K562 (cell line): ENCODE data around the gene PUSL1. TPM values are rescaled to one million over a fixed set of nuclear protein-coding genes. Genes with fewer than 3 reads are reported as not detected.

ENCODE experiments used
- CBFA2T2 ChIP-seq: fragments of 450-650 bp; conservative IDR thresholded peaks from 2 replicates; pipeline ENCODE4 v1.6.1; 2017; ENCODE audit warnings: mild to moderate bottlenecking
- CBX3 ChIP-seq, 2 experiments: IDR thresholded peaks; 1 replicate in 1 of 2; 2 replicates in 1 of 2; pipeline ENCODE4 v1.6.1; 2012; ENCODE audit warnings: inconsistent platforms in 2 of 2, low read length in 2 of 2, borderline replicate concordance in 1 of 2, control low read depth in 1 of 2
- E2F1 ChIP-seq: sonication (generic); formaldehyde crosslinking; IDR thresholded peaks from 2 replicates; pipeline ENCODE4 v1.8.1; 2023; ENCODE audit warnings: mild to moderate bottlenecking, missing genetic modification reagents, moderate library complexity
- FOXJ3 ChIP-seq: sonication (generic); formaldehyde crosslinking; IDR thresholded peaks from 2 replicates; pipeline ENCODE4 v1.4.0; 2020; ENCODE audit warnings: mild to moderate bottlenecking, missing genetic modification reagents
- HMGXB4 ChIP-seq: sonication (generic); formaldehyde crosslinking; IDR thresholded peaks from 2 replicates; pipeline ENCODE4 v1.8.1; 2023; ENCODE audit warnings: mild to moderate bottlenecking, missing genetic modification reagents
- HNRNPK ChIP-seq: fragments of 200-400 bp; formaldehyde crosslinking; IDR thresholded peaks from one replicate; pipeline ENCODE4 v1.6.1; 2018; ENCODE audit warnings: mild to moderate bottlenecking, low read depth, low read length; ENCODE audit not compliant: poor library complexity, severe bottlenecking
- MXD1 ChIP-seq: fragments of 250-450 bp; sonication (Bioruptor Pico); IDR thresholded peaks from 2 replicates; pipeline ENCODE4 v1.8.0; 2021; ENCODE audit warnings: borderline replicate concordance, mild to moderate bottlenecking, moderate library complexity; ENCODE audit not compliant: poor library complexity, severe bottlenecking
- MXI1 ChIP-seq: IDR thresholded peaks from 2 replicates; pipeline ENCODE4 v1.6.1; 2011; ENCODE audit warnings: low read depth, mild to moderate bottlenecking, improper control_type of control experiment, low read length
- NR3C1 ChIP-seq: sonication (generic); formaldehyde crosslinking; IDR thresholded peaks from 2 replicates; pipeline ENCODE4 v1.8.1; 2022; ENCODE audit warnings: missing genetic modification reagents
- OTX1 ChIP-seq: fragments of 450-650 bp; formaldehyde crosslinking; IDR thresholded peaks from 2 replicates; pipeline ENCODE4 v1.4.0; 2022; ENCODE audit warnings: mild to moderate bottlenecking
- PHF20 ChIP-seq: fragments of 450-650 bp; IDR thresholded peaks from 2 replicates; pipeline ENCODE4 v1.6.1; 2018; ENCODE audit not compliant: partially characterized antibody
- PHF21A ChIP-seq: fragments of 450-650 bp; IDR thresholded peaks from 2 replicates; pipeline ENCODE4 v1.6.1; 2017; ENCODE audit warnings: low read depth, borderline replicate concordance
- PRDM10 ChIP-seq: fragments of 450-650 bp; IDR thresholded peaks from 2 replicates; pipeline ENCODE4 v1.6.1; 2018; ENCODE audit not compliant: partially characterized antibody
- STAG1 ChIP-seq: sonication (generic); formaldehyde crosslinking; IDR thresholded peaks from 2 replicates; pipeline ENCODE4 v1.5.0; 2020; ENCODE audit warnings: missing genetic modification reagents, borderline replicate concordance
- THAP12 ChIP-seq: fragments of 250-450 bp; sonication (Bioruptor Pico); IDR thresholded peaks from 2 replicates; pipeline ENCODE4 v1.9.0; 2021; ENCODE audit warnings: mild to moderate bottlenecking, inconsistent platforms
- ZC3H4 ChIP-seq: sonication (generic); formaldehyde crosslinking; IDR thresholded peaks from 2 replicates; pipeline ENCODE4 v1.9.0; 2021; ENCODE audit warnings: missing genetic modification reagents, borderline replicate concordance
- ZNF561 ChIP-seq: fragments of 450-650 bp; formaldehyde crosslinking; conservative IDR thresholded peaks from 2 replicates; pipeline ENCODE4 v1.4.0; 2020; ENCODE audit warnings: mild to moderate bottlenecking, moderate library complexity
- polyA plus RNA-seq, 8 experiments: library from polyadenylated mRNA; depleted of rRNA in 4 of 8; stranded (reverse) in 5 of 8; unstranded in 3 of 8; fragments of >200 nt; fragmentation: Nextera tagmentation in 2 of 8; fragmentation: Illumina TruSeq in 1 of 8; extraction: Ambion mirVana in 2 of 8; extraction: Trizol in 1 of 8; gene quantifications; 2 replicates each; pipeline versions ENCODE4 v1.2.1 to v1.2.3, GENCODE V29; 2011 to 2014; ENCODE audit warnings: inconsistent platforms in 1 of 8, missing spikeins in 1 of 8
- total RNA-seq, 7 experiments: library from RNA; depleted of rRNA in 6 of 7; stranded (reverse); fragments of >200 nt in 6 of 7; fragmentation: Illumina TruSeq in 2 of 7; extraction: Trizol in 2 of 7; gene quantifications; 2 replicates each; pipeline versions ENCODE4 v1.2.1 to v1.2.3, GENCODE V29; 2011 to 2021; ENCODE audit warnings: low replicate concordance in 1 of 7

Gene PUSL1
- total and polyA plus RNA-seq, 9 of the 15 experiments (the other 6 are each of a cell fraction or from before 2014, with no cell fraction given) = 0.62 to 86.9 (median 13.6) TPM

- no peak for TF ChIP-seq HMGXB4
- TF ChIP-seq PRDM10 = no peak
- no peak for TF ChIP-seq OTX1 (CRISPR knock-in tag)
- TF ChIP-seq CBX3 (IDR thresholded peaks at IDR 0.05; ENCODE audit: borderline replicate concordance in 1 of 2, low read length in 2 of 2) = no peak
- TF ChIP-seq NR3C1 (CRISPR knock-in tag) = no peak
- peak; percentile 10; the same call in 1 of the 2 replicates for TF ChIP-seq THAP12 (CRISPR knock-in tag)
- TF ChIP-seq ZC3H4 (CRISPR knock-in tag) = peak; percentile 66; the same call in 1 of the 2 replicates
- no peak for TF ChIP-seq PHF20
- TF ChIP-seq MXI1 = no peak
- no peak for TF ChIP-seq E2F1
- no peak for TF ChIP-seq CBFA2T2
- TF ChIP-seq FOXJ3 (CRISPR knock-in tag) = no peak
- no peak for TF ChIP-seq HNRNPK
- no peak for TF ChIP-seq PHF21A
- no peak for TF ChIP-seq MXD1 (CRISPR knock-in tag)
- no peak for TF ChIP-seq STAG1
- no peak for TF ChIP-seq ZNF561 (CRISPR knock-in tag)
Observed at GRCh38 chr1:1329304-1330210, 21.2 kb downstream of the PUSL1 start (continued).
